ENCODE results near the gene INSIG2.

- no peak for TF ChIP-seq CTCF (IDR thresholded peaks at IDR 0.05)
- no peak for TF ChIP-seq POLR2A (IDR thresholded peaks at IDR 0.05)
Measured at GRCh38 chr2:118056165-118056534, 32.1 kb upstream of the INSIG2 start.

Measured in uterus (tissue), 2 donors.